K562 treated with DMSO at 1 percent for 48 hours (cell line): ENCODE measurements around the gene WDSUB1. TPM values are rescaled to one million over a fixed set of nuclear protein-coding genes. Genes with fewer than 3 reads are reported as not detected.

Experiments used
- total RNA-seq: library from RNA; unstranded; fragments of 300-600 nt; gene quantifications from 2 replicates; pipeline ENCODE4 v1.2.3, GENCODE V29; 2022; ENCODE audit warnings: low replicate concordance; ENCODE audit errors: extremely low read depth

The WDSUB1 gene, protein sequence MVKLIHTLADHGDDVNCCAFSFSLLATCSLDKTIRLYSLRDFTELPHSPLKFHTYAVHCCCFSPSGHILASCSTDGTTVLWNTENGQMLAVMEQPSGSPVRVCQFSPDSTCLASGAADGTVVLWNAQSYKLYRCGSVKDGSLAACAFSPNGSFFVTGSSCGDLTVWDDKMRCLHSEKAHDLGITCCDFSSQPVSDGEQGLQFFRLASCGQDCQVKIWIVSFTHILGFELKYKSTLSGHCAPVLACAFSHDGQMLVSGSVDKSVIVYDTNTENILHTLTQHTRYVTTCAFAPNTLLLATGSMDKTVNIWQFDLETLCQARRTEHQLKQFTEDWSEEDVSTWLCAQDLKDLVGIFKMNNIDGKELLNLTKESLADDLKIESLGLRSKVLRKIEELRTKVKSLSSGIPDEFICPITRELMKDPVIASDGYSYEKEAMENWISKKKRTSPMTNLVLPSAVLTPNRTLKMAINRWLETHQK
- not detected in 2 replicates for total RNA-seq

DNA sequence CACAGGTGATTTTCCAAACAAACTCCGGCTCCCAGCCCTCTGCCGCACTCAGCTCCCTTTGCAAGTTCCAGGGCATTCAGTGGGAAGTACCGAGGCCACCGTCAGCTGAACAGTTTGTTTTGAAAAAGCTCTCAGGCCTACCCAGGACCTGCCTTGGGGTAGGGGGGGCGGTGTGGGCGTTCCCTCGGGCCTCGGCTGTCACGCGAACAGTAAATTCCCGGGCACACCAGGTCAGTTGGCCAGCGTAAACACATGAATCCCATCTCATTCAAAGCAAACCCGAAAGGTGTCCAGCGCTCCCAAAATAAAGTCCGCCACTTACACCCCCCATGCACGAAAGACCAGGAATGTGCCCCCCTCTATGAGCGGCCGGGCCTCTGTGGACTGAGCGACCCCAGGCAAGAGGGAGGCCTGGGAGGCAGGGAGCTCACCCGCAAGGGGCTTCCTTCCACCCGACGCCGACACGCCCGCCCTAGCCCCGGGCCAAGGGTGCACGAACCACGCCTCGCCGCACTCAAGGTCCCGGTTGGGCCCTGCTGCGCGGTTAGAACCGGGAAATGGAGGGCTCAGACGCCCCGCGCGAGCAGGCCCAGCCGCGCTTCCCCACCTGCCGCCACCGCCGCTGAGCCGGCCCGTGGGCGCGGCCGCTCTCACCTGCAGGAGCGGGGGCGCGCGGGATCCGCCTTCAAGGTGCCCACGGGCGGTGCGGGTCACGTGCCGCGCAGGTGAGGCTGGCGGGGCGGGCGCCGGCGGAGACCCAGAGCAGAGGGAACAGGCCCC is at the start of gene WDSUB1:
WDSUB1 (minus strand) TSS at position 775 of the 780 bp plus-strand sequence. CDS start 3,634 bp downstream, outside the sequence.

